ENCODE measurements around the gene ZFYVE9.

DNA sequence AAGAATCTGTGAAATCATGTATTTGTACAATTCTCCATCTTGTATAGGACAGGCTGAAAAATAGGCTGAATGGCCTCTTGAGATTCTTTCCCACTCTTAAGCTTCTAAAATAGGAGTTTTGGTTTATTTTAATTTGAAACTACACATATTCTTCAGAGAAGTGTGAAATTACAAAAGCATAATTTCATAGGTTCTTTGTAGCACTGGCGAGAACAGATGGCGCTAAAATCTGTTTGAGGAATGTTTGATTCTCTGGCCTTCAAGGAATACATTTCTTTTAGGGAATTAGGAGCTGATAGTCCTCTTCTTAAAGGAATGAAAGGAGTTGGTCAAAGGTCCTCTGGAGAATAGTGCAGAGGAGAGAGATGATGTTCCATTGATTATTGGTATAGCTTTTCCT, 179.2 kb downstream of the ZFYVE9 start:
- TF ChIP-seq CTCF (IDR thresholded peaks at IDR 0.05) = no peak
- TF ChIP-seq POLR2A (IDR thresholded peaks at IDR 0.05) = no peak
